Natural killer cell treated with Interleukin-12 subunit alpha and Interleukin-12 subunit beta and Interleukin-15 and Interleukin-18, amount 100 ng/mL, for 72 hours (primary cell): Measurements from ENCODE around the gene RECQL5. TPM values are rescaled to one million over a fixed set of nuclear protein-coding genes. Genes with fewer than 3 reads are reported as not detected.

Source experiments
- ATAC-seq, 2 donors: fragments of 150-1000 bp; cut with Tn5 transposase in 1 of 2; sonication (Bioruptor Pico), chemical (Tn5 transposase) in 1 of 2; 2 replicates each; pipeline ENCODE4 v1.10.0; 2021
- DNase-seq: peaks from one replicate; pipeline ENCODE4 v3.0.0; 2022; ENCODE audit warnings: low spot score
- H3K27ac Mint-ChIP-seq, 2 donors: 1 replicate in 1 of 2; 2 replicates in 1 of 2; pipeline ENCODE4 v1.8.0; 2022; ENCODE audit warnings: mixed read lengths in 2 of 2, mild to moderate bottlenecking in 1 of 2, moderate library complexity in 1 of 2
- H3K27me3 Mint-ChIP-seq, 2 donors: 1 replicate in 1 of 2; 2 replicates in 1 of 2; pipeline ENCODE4 v1.8.0; 2022; ENCODE audit warnings: mixed read lengths in 2 of 2
- H3K36me3 Mint-ChIP-seq: one replicate; pipeline ENCODE4 v1.8.0; 2022; ENCODE audit warnings: mixed read lengths
- H3K4me1 Mint-ChIP-seq, 2 donors: 1 replicate in 1 of 2; 2 replicates in 1 of 2; pipeline ENCODE4 v1.8.0; 2022; ENCODE audit warnings: low read depth in 2 of 2, mixed read lengths in 2 of 2, mild to moderate bottlenecking in 1 of 2
- H3K4me3 Mint-ChIP-seq: one replicate; pipeline ENCODE4 v1.8.0; 2022; ENCODE audit warnings: mixed read lengths
- H3K9me3 Mint-ChIP-seq: 2 replicates; pipeline ENCODE4 v1.8.0; 2022; ENCODE audit warnings: mixed read lengths
- total RNA-seq, 2 donors: library from RNA; stranded (reverse); gene quantifications; one replicate each; pipeline ENCODE4 v1.2.3, GENCODE V29; 2022

Gene RECQL5
- total RNA-seq, 2 donors from 2014 or later = 32.6 to 59.7 TPM

DNA sequence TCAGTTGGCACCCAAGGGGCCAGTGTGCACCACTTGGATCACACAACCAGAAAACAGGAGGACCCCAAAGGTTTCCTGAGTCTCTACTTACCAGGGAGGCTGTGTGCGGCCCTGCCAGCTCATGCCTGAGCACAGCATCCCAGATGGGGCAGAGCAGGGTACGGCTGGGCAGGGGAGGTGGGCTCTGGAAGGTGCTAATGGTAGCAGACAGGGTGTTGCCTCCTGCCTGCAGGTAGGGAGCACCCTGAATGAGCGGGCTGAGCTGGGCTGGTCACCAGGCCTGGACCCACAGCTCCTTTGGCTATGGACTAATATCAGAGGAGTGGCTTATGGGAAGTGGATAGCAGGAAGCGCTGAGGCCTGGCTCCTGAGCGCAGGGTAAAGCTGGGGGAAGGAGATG lies 14.6 kb downstream of the RECQL5 start:
- no peak overlapping the region for H3K4me3 Mint-ChIP-seq
- H3K9me3 Mint-ChIP-seq = no peaks in the 10 kb centered on the region
- no peaks in the 10 kb centered on the region for H3K27me3 Mint-ChIP-seq
- peaks cover 6% of the 10 kb centered on the region in 2 donors for H3K4me1 Mint-ChIP-seq
- no peak for DNase-seq
- H3K27ac Mint-ChIP-seq = no peak overlapping the region
- ATAC-seq = no peak
- H3K36me3 Mint-ChIP-seq = no peaks in the 10 kb centered on the region

DNA sequence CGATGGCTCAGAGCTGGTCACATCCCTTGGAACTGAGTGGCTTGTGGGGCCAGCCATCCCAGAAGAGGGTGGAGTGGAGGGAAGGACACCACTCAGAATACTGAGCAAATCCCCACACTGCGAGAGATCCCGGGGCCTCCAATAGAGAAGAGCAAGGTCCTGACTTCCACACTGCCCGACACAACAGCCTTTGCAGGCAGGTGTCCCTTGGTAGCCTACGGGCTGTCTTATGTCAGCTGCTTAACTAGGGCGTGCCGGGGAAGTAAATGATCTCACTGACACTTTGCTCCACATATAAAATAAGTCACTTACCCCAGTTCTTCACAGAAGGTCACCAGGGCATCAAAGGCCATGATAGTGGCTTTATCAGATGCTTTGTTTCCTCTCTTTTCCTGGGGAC lies 16.1 kb downstream of the RECQL5 start:
- H3K27ac Mint-ChIP-seq = no peak overlapping the region

DNA sequence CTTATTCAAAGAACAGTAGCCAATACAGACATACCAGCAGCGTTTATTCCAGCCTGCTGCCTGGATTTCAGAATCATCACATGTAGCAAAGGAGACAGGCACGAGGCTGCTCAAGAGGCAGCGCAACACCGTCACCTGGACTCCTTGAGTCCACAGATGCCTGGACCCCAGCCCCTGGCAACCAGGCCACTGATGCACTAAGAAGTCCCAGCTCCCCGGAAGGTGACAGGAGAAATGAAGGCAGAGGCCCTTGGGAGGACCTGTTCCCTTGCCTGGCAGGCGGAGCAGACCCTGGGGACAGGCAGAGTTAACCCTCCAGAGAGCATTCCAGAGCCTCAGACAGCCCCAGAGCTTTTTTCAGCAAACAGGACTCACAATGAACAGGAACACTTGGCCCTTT lies 17.3 kb downstream of the RECQL5 start:
- Mint-ChIP-seq H3K36me3 (no peaks in the 10 kb centered on the region), H3K4me1 (peaks cover 13 to 17% of the 10 kb centered on the region in 2 donors), H3K27me3 (no peaks in the 10 kb centered on the region), H3K9me3 (no peaks in the 10 kb centered on the region), H3K4me3 (no peak overlapping the region), H3K27ac (no peak overlapping the region)
- no peak for ATAC-seq
- DNase-seq = peak; percentile 54

More for the DNA sequence above, 16.1 kb downstream of the RECQL5 start:
- Mint-ChIP-seq H3K9me3 (no peaks in the 10 kb centered on the region), H3K4me1 (peaks cover 9 to 14% of the 10 kb centered on the region in 2 donors), H3K27me3 (no peaks in the 10 kb centered on the region), H3K36me3 (no peaks in the 10 kb centered on the region), H3K4me3 (no peak overlapping the region)
- ATAC-seq (no peak), DNase-seq (peak; percentile 49)

DNA sequence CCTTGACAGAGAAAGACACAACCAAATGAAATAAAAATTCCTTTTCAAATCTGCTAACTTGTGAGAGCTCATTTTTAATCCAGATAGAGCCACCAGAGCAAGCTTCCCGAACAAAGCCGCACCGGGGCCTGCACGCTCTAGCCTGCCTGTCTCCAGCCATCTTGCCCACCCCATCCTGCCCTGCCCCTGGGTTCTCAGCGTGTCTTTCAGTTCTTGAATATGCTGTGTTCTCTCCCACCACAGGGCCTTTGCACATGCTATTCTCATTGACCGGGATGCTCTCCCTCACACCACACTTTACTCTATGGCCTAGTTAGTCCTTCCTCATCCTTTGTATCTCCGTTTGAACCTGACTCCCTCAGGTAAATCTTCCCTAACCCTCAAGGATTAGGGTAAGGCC lies 19.0 kb downstream of the RECQL5 start:
- H3K4me1 Mint-ChIP-seq = peaks cover 7 to 11% of the 10 kb centered on the region in 2 donors
- ATAC-seq = no peak
- H3K9me3 Mint-ChIP-seq = no peaks in the 10 kb centered on the region
- H3K4me3 Mint-ChIP-seq = no peak overlapping the region
- peak overlapping the region in 1 of 2 donors; percentile 61 for H3K27ac Mint-ChIP-seq
- DNase-seq = no peak
- H3K36me3 Mint-ChIP-seq = no peaks in the 10 kb centered on the region
- no peaks in the 10 kb centered on the region for H3K27me3 Mint-ChIP-seq

DNA sequence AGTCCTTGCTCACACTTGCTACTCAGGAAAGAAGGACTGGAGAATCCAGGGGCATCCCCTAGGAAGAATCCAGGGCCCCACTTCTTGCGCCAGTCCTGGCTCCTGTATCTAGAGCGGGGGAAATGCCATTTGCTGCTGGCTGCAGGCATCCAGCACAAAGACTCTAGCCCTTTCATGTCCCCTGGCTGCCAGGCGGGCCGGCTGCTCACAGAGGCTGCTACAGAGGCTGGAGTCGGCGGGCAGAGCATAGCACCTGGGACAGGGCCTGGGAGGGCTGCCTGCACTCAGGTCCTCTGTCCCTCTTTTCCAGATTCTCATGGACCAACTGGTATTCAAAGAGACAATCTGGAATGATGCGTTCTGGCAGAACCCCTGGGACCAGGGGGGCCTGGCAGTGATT lies 19.9 kb downstream of the RECQL5 start:
- ATAC-seq (no peak), DNase-seq (no peak)
- Mint-ChIP-seq H3K4me1 (peaks cover 7 to 13% of the 10 kb centered on the region in 2 donors), H3K9me3 (no peaks in the 10 kb centered on the region), H3K36me3 (no peaks in the 10 kb centered on the region), H3K4me3 (no peak overlapping the region), H3K27ac (peak overlapping the region; percentile 75), H3K27me3 (no peaks in the 10 kb centered on the region)

DNA sequence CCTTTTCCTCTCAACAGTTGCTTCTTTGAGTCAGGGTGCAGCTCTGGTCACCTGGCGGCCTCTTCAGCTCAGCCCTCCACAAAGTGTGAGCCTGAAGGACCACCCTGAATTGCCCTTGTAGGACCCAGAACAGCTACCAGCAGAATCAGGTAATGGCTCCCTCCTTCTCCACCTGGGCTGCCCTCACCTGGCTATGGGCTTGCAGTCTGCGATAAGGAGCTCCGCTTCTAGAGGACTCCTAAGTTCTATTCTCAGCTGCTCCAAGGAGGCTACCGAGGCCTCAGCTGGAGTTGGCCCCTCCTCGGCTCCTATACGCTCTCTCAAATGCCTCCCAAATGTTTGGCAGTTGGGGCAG lies 20.3 kb downstream of the RECQL5 start:
- no peak for DNase-seq
- Mint-ChIP-seq H3K36me3 (no peaks in the 10 kb centered on the region), H3K27ac (peak overlapping the region; percentile 75), H3K9me3 (no peaks in the 10 kb centered on the region), H3K4me3 (no peak overlapping the region), H3K4me1 (peaks cover 7 to 13% of the 10 kb centered on the region in 2 donors), H3K27me3 (no peaks in the 10 kb centered on the region)
- ATAC-seq = no peak

DNA sequence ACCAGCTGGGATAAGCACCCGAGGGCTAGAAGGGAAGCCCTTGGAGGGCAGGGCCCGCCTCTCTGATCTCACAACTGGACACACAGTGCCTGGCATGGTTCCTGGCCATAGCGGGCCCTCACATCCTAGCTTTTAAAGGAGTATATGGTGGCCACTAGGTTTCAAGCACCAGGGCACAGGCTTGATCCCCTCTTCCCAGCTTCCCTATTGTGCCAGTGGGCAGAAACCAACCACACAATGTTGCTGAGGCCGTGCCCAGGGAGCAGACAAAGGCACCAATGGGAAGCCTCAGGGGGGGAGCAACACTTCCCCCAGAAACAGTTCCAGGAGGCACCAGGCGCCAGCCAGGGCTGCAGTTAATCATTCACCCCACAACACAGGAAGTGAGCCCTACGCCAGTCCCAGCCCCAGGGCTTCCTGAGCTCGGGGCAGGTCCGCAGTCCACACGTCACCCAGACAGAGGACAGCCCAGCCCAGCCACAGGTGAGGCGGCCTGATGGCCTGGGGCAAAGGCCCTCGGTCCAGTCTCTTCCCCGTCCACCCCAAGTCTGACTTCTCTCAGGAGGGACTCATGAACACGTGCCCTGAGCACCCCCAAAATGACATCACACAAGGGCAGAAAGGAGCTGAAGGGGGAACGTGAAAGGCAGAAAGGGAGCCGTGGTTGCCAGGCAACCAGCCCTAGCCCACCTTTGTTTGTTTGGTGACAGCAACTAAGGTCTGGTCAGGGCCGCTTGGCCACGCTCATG lies 20.9 kb downstream of the RECQL5 start:
- Mint-ChIP-seq H3K36me3 (no peaks in the 10 kb centered on the region), H3K27me3 (no peaks in the 10 kb centered on the region), H3K9me3 (no peaks in the 10 kb centered on the region), H3K4me3 (peak overlapping the region; percentile 17), H3K27ac (peak overlapping the region; percentile 75), H3K4me1 (peaks cover 7 to 13% of the 10 kb centered on the region in 2 donors)
- ATAC-seq = peak; percentile 86
- DNase-seq = no peak

DNA sequence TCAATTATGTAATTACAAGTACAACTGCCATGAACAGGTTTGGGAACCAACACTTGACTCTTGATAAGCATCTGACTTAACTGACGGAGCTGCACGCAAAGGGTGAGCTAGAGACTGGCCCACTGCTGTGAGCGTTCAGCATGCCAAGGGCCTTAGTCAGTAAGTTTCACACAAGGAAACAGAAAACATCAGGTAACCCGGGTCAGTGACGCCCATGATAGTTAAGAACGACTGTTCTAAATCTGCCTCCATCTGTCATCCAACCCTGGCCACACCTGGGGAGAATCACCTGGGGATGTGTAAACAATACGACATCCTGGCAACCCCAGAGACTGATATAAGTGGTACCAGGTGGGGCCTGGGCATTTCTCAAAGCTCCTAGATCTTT lies 21.5 kb downstream of the RECQL5 start:
- no peak overlapping the region for H3K4me3 Mint-ChIP-seq
- no peak for ATAC-seq
- H3K27me3 Mint-ChIP-seq = no peaks in the 10 kb centered on the region
- peaks cover 7 to 13% of the 10 kb centered on the region in 2 donors for H3K4me1 Mint-ChIP-seq
- H3K36me3 Mint-ChIP-seq = no peaks in the 10 kb centered on the region
- peak; percentile 46 for DNase-seq
- H3K27ac Mint-ChIP-seq = peak overlapping the region; percentile 75
- no peaks in the 10 kb centered on the region for H3K9me3 Mint-ChIP-seq

DNA sequence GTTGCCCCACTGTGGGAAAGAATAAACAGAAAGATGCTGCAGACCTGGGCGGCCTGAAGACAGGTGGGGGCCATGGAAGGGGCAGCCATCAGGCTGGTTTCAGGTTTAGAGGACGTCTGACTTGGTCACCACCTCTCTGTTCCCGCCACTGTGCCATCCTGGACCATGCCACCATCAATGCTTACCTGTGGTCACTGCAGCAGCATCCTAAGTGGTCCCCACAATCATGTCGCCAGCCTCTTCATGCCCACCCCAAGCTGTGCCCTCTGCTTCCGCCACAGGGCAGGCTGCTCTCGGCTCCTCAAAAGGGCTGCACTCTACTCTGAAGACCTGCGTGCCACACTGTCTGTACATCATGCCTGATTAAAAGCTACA lies 23.3 kb downstream of the RECQL5 start:
- no peaks in the 10 kb centered on the region for H3K36me3 Mint-ChIP-seq
- DNase-seq (no peak), ATAC-seq (no peak)
- no peaks in the 10 kb centered on the region for H3K9me3 Mint-ChIP-seq
- no peaks in the 10 kb centered on the region for H3K27me3 Mint-ChIP-seq
- peaks cover 7 to 13% of the 10 kb centered on the region in 2 donors for H3K4me1 Mint-ChIP-seq
- H3K27ac Mint-ChIP-seq = no peak overlapping the region
- H3K4me3 Mint-ChIP-seq = no peak overlapping the region

DNA sequence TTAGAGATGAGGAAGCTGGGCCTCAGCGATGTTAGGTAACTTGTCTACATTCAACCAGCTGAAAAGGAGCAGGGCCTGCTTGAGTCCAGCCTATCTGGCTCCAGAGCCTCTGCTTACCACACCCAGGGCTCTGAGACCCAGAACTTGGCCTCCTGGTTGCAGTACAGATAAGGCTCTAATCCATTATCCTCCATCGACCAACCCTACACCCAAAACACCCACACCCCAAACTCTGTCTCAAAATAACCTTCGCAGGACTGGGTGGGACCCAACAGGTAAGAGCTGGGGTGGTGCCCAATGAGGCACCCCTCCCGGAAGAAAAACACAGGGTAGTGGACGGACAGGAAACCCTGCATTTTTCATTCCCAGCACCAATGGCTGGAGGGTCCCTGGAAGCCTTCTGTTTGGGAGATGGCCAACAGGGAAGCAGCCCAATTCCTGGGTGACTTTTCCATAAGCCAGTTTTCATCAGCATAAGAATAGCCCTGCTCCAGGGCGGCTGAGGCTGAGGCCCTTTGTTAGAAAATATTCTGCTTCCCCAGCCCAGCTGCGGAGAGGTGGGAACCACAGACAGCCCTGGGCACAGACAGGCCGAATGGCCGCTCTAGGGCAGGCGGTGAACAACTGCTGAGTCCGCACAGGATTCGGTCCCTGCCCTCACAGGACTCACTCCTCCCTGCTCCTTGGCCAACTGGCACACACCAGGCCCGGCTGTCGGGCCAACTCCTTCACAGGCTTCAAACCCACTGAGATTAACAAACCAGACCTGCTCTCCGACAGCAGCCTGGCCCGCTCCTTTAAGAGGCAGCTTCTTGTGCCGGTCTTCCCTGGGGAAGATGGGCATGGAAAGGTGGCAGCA lies 23.9 kb downstream of the RECQL5 start:
- H3K4me3 Mint-ChIP-seq = no peak overlapping the region
- peaks cover 7 to 13% of the 10 kb centered on the region in 2 donors for H3K4me1 Mint-ChIP-seq

DNA sequence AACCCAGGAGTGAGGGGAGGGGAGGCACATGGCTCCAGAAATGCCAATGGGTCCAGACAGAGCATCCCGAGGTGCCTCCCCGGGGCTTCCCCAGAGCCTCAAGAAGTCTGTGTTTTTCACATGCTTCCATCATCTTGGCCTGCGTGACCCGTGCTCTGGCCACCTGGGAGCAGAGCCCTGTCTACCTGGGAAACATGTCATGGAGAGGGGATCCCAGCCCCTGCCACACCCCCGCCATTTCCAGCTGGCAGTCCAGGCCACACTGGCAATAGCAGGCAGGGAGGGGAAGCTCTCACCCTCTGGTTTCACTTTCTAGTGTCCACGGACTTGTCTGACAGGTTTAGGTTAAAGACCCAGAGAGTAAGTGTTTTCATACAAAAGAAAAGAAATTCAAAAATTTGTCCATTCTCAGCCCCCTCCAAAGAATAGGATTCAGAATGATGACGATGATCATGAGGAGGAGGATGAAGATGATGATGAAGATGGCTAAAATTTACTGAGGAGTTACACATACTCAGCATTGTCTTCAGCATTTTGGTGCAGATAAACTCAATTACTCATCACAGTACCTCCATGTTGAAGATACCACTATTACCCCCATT lies 24.7 kb downstream of the RECQL5 start:
- H3K27ac Mint-ChIP-seq = no peak overlapping the region
- no peak overlapping the region for H3K4me3 Mint-ChIP-seq
- no peak for ATAC-seq
- H3K9me3 Mint-ChIP-seq = no peaks in the 10 kb centered on the region
- no peak for DNase-seq
- H3K36me3 Mint-ChIP-seq = no peaks in the 10 kb centered on the region
- H3K27me3 Mint-ChIP-seq = no peaks in the 10 kb centered on the region
- H3K4me1 Mint-ChIP-seq = peaks cover 7 to 13% of the 10 kb centered on the region in 2 donors

More for the DNA sequence above, 23.9 kb downstream of the RECQL5 start:
- Mint-ChIP-seq H3K36me3 (no peaks in the 10 kb centered on the region), H3K27me3 (no peaks in the 10 kb centered on the region), H3K9me3 (no peaks in the 10 kb centered on the region), H3K27ac (no peak overlapping the region)
- DNase-seq (no peak), ATAC-seq (no peak)

DNA sequence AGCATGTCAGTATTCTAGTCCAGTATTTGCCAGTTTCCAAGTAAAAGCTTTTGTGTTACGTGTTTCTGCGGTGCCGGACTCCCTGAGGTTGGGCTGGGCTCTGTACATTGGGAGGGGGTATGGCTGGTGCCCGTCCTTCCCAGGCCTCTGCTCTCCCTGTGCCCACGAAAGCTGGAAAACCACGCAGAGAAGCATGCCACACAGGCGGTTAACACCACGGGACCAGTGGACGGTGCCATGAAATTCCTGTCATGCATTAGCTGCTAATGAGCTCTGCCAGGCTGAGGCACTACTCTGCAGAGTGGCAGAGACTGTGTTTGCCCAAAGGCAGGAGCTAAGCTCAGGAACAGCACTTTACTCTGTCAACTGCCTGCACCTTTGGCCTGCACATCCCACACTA lies 25.6 kb downstream of the RECQL5 start:
- Mint-ChIP-seq H3K9me3 (no peaks in the 10 kb centered on the region), H3K36me3 (no peaks in the 10 kb centered on the region), H3K4me1 (peaks cover 7 to 9% of the 10 kb centered on the region in 2 donors), H3K27me3 (no peaks in the 10 kb centered on the region), H3K27ac (no peak overlapping the region), H3K4me3 (no peak overlapping the region)
- ATAC-seq (no peak), DNase-seq (peak; percentile 44)

DNA sequence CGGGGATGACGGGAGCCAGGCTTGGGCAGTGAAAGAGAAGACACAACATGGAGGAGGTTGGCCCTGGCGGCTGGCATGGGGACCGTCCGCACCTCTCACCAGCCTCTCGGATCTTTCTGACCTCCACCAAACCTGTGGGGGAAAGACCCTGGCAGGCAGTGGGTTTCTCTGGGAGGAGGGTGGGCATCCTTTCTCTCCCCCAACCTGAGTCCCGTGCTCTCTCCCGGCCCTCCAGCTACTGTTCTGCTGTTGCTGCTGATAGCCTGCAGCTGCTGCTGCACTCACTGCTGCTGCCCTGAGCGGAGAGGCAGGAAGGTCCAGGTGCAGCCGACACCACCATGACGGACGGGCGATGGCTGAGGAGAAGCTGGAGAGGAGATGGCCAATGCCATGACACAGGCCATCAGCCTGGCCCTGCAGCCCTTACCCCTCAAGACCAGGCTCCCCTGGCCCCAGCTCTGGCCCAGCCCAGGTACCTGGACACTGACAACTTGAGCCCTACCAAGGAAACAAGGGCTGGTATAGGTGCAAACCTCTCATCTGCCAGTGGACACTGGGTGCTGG lies 26.3 kb downstream of the RECQL5 start:
- DNase-seq (no peak), ATAC-seq (no peak)
- H3K4me1 Mint-ChIP-seq = peaks cover 1 to 3% of the 10 kb centered on the region in 2 donors
- H3K9me3 Mint-ChIP-seq = no peaks in the 10 kb centered on the region
- no peaks in the 10 kb centered on the region for H3K27me3 Mint-ChIP-seq
- no peak overlapping the region for H3K27ac Mint-ChIP-seq
- no peaks in the 10 kb centered on the region for H3K36me3 Mint-ChIP-seq
- H3K4me3 Mint-ChIP-seq = no peak overlapping the region
